Retina (tissue), 1 donor: Measurements from ENCODE around the gene ERVFRD-1.

Experiments
- DNase-seq: peaks from one replicate; pipeline ENCODE4 v3.0.0-alpha.2; 2016

ERVFRD-1 gene

GRCh38 chr6:11085758-11086435 lies 25.6 kb downstream of the ERVFRD-1 start:
- no peak for DNase-seq

DNA sequence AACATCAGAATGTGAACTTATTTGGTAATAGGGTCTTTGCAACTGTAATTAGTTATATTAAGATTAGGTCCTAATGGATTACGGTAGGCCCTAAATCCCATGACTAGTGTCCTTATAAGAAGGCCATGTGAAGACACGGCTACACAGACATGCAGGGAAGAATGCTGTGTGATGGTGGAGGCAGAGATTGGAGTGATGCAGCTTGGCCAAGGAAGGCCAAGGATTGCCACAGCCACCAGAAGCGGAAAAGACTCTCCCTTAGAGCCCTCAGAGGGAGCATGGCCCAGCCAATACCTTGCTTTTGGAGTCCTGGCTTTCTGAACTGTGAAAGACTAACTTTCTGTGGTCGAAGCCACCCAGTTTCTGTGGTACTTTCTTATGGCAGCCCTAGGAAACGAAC lies 27.6 kb downstream of the ERVFRD-1 start:
- no peak for DNase-seq

- no peak for DNase-seq
These were observed 28.0 kb downstream of the ERVFRD-1 start for GRCh38 chr6:11083491-11083890.

DNA sequence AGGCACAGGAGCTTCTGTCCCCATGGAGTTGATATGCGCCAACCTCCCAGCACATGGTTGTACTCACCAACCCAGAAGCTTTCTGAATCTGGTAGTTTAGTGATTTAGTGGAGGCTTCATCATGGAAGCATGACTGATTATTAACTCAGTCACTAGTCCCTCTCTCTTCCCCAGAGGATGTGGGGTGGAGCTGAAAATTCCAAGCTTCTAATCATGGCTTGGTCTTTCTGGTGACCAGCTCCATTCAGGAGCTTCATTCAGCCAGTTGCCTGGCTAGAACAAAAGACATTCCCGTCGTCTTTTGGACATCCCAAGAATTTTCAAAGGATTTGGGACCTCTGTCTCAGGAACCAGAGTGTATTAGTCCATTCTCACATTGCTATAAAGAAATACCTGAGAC lies 31.2 kb downstream of the ERVFRD-1 start:
- no peak for DNase-seq

DNA sequence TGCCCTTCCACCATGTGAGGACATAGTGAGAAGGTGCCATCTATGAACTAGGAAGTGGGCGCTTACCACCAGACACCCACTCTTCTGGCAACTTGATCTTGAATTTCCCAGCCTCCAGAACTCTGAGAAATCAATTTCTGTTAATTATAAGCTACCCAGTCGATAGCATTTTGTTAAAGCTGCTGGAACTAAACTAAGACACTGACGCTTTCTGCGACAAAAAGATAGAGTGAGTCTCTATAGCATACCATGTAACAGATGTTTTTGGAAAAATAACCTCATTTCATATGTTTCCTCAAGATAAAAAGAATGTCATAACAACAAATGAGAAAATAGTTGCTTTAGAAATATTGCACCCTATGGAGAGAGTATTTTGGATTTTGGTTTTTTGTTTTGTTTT lies 33.3 kb downstream of the ERVFRD-1 start:
- no peak for DNase-seq

DNA sequence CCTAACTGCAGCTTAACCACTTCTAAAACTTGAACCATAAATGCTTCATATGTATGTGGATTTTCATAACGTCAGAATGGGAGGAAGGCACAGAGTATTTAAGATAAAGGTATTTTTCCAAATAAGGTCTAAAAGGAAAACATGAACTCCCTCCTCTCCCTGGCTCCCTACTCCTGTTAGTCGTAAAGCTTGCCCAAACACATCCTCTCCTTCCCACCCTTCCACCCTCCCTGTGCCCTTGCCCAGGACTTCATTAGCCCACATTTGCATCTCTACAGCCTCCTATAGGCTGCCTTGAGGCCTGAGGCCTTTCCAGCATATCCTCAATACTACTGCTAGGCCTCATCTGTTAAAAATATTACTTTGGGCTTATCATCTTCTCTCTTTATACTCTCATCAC lies 35.0 kb downstream of the ERVFRD-1 start:
- DNase-seq: no peak

GRCh38 chr6:11072101-11072500 lies 39.4 kb downstream of the ERVFRD-1 start:
- DNase-seq: no peak

GRCh38 chr6:11069760-11070159 lies 41.8 kb downstream of the ERVFRD-1 start:
- DNase-seq: no peak

DNA sequence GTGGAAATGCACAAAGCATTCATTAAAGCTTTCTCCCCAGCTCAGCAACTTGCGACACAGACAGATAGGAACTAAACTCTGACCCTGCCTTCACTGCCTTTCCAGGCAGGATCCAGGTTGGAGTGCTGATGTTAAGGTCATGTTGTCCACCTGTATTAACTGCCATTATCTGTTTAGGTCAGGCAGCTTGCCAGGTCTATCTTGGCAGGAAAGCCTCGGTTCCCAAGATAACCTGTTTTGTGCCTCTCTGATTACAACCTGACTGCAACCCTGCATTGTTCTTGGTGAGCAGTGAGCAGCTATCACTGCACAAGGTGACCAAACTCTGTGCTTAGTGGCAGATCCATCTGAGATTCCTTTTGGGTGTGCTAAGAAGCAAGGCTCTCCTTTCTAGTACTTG lies 44.2 kb downstream of the ERVFRD-1 start:
- DNase-seq: no peak

DNA sequence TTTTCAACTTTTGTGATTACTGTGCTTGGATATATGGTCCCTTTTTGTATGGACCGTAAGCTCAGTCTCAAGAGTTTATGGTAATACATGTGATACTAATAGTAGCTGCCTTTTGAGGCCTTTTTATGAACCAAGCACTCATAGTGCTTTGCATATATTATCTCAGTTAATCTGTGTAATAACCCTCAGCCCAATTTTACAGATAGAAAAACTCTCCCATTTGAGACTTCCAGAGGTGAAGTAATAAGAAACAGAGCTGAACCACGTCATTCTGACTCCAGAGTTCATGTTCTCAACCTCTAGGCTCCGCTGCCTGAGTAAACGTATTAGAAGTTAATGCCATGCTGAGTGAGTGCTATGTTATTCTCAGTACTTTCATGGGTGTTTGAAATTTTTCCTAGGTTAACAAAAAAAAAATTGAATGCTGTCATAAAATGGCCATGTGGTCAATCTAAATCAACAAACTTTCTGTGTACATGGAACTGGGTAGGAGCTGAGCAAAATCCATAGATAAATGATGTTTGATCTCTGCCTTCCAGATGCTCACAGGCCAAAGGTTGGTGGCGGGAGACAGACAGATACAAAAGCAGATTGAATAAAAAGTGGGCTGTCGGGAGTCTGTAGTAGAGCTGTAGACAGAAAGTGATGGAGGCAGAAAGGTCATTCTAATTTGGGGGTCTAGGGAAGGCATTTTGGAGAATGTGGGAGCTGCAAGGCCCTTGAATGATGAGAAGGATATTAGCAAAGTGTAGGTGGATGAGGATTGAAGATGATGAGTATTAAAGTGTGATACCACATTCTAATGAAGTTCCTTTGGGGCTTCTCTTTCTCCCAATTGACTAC lies 44.8 kb downstream of the ERVFRD-1 start:
- DNase-seq: no peak

DNA sequence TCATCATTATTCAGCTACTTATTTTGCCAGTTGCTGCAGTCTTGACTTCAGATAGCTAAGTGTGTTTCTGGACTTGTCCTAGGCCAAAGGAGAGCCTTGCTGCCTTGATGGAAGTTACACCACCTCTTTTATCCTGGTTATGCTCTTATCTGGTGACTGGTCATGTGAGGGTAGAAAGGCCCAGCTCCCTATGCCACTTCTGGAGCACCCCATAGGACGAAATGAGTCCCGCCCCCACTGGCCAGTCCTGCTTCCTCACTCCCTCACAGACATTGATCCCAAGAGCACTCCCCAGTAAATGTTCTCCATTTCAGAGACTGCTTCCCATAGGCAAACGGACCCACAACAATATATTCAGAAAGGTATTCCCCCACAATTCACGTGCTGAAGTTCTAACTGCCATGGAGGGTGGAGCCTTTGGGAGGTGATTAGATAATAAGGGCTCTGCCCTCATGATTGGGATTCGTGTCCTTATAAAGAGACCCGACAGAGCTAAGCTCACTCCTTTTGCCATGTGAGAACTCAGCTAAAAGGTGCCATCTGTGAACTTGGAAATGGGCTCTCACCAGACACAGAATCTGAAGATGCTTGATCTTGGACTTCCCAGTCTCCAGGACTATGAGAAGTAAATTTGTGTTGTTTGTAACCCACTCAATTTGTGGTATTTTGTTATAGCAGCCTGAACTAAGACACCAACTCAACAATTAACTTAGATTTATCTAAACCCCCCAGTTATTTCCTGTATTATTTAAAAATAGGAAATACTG lies 45.9 kb downstream of the ERVFRD-1 start:
- DNase-seq: no peak

DNA sequence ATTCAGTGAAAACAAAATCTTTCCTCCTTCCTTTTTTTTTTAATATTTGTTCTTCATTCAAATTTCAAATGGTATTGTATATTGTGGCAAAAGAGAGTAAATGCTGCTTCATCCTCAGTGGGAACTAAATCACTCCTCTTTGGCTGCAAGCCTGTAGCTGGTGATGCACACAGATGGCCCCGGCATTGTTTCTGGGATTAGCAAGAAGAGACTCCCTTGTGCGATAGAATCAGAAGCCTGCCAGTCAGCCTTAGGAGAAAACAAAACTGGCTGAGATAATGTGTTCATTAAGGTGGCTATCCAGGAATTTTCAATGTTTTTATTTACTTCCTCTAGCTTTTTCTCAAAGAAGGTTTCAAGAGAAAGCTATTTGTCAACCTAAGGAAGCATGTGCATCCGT lies 46.7 kb downstream of the ERVFRD-1 start:
- peak; percentile 24 for DNase-seq

DNA sequence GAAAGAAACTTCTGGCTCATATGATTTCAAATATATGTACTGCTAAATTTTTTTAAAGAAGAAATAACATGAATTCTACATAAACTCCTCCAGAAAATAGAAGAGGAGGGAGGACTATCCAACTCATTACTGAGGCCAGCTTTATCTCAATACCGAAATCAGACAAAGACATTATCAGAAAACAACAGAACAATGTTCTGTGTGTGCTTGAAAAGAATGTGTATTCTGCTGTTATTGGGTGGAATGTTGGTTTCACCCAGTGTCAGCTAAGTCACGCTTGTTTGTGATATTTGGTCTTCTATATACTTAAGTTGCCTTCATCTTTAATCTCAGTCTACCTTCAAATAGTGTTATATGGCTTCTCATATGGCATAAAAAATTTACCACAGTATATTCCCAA lies 48.8 kb downstream of the ERVFRD-1 start:
- DNase-seq: no peak

- DNase-seq: no peak
These were observed 49.4 kb downstream of the ERVFRD-1 start for GRCh38 chr6:11062083-11062482.

- DNase-seq: no peak
These were observed 53.1 kb downstream of the ERVFRD-1 start for GRCh38 chr6:11058406-11058805.

DNA sequence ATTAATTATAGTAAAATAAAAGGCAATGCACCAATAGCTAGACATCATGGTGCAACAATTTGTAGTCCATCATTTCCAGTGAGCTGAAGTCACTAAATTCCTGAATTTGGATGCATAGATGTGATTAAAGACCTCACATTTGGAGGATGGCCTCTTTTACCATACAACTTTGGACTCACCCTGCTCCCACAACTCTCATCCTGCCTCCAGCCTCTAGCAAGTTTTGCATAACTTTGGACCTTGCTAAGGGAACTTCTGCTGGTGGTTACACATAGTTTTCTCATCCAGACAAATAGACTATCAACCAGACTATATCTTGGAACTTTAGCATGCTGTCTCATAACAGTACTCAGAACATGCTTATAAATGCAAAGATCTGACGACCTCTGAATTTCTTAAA lies 54.7 kb downstream of the ERVFRD-1 start:
- no peak for DNase-seq

- DNase-seq: no peak
These were observed 56.3 kb downstream of the ERVFRD-1 start for GRCh38 chr6:11055127-11055627.

- no peak for DNase-seq
These were observed 56.8 kb downstream of the ERVFRD-1 start for GRCh38 chr6:11054722-11055121.

GRCh38 chr6:11053307-11053706 lies 58.2 kb downstream of the ERVFRD-1 start:
- DNase-seq: no peak
